Fibroblast of lung (primary cell): ENCODE results near the gene AVPI1.

Experiments used
- EZH2 ChIP-seq: IDR thresholded peaks from 2 replicates; pipeline ENCODE4 v1.5.1; 2012; ENCODE audit warnings: low read length, control low read depth, mild to moderate bottlenecking; ENCODE audit errors: missing control alignments
- TF ChIP-seq, protein P1 (sequence below), 2 donors: IDR thresholded peaks in 1 of 2; conservative IDR thresholded peaks in 1 of 2; 1 replicate in 1 of 2; 2 replicates in 1 of 2; pipeline ENCODE4 v1.5.1; 2011 to 2012; ENCODE audit warnings: low read length in 2 of 2, control low read depth in 1 of 2, inconsistent platforms in 1 of 2, low read depth in 1 of 2, mild to moderate bottlenecking in 1 of 2

DNA sequence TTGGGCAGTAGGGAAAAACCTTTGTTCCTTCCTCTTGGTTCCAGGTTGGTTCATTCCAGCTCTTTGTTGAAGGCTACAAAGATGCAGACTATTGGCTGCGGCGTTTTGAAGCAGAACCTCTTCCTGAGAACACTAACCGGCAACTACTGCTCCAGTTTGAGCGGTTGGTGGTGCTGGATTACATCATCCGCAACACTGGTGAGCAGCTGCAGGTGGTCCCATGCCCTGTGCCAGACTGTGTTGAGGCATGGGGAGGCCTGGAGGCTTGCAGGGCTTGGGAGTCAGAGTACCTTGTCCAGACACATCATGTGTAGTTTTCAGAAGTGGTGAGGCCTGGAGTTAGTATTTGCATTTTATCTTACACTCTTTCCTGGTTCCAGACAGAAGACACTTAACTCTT, 30.3 kb downstream of the AVPI1 start:
- TF ChIP-seq, protein P1, sequence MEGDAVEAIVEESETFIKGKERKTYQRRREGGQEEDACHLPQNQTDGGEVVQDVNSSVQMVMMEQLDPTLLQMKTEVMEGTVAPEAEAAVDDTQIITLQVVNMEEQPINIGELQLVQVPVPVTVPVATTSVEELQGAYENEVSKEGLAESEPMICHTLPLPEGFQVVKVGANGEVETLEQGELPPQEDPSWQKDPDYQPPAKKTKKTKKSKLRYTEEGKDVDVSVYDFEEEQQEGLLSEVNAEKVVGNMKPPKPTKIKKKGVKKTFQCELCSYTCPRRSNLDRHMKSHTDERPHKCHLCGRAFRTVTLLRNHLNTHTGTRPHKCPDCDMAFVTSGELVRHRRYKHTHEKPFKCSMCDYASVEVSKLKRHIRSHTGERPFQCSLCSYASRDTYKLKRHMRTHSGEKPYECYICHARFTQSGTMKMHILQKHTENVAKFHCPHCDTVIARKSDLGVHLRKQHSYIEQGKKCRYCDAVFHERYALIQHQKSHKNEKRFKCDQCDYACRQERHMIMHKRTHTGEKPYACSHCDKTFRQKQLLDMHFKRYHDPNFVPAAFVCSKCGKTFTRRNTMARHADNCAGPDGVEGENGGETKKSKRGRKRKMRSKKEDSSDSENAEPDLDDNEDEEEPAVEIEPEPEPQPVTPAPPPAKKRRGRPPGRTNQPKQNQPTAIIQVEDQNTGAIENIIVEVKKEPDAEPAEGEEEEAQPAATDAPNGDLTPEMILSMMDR (conservative IDR thresholded peaks at IDR 0.05 in 1 of 2, IDR thresholded peaks at IDR 0.05 in 1 of 2; ENCODE audit: low read depth in 1 of 2, low read length in 2 of 2): no peak
- TF ChIP-seq EZH2: no peak
